Lower leg skin (tissue), 3 donors: Measurements from ENCODE around the gene ATP11B.

Source experiments
- POLR2A ChIP-seq, 2 donors: fragments of 450-650 bp; IDR thresholded peaks; one replicate each; pipeline ENCODE4 v1.6.1; 2016 to 2017; ENCODE audit warnings: antibody characterized with exemption in 2 of 2, mild to moderate bottlenecking in 1 of 2, moderate library complexity in 1 of 2
- TF ChIP-seq, protein P1 (sequence below), 3 donors: fragments of 450-650 bp; IDR thresholded peaks; one replicate each; pipeline ENCODE4 v1.5.1; 2016; ENCODE audit warnings: antibody characterized with exemption in 3 of 3, mild to moderate bottlenecking in 3 of 3, moderate library complexity in 2 of 3

DNA sequence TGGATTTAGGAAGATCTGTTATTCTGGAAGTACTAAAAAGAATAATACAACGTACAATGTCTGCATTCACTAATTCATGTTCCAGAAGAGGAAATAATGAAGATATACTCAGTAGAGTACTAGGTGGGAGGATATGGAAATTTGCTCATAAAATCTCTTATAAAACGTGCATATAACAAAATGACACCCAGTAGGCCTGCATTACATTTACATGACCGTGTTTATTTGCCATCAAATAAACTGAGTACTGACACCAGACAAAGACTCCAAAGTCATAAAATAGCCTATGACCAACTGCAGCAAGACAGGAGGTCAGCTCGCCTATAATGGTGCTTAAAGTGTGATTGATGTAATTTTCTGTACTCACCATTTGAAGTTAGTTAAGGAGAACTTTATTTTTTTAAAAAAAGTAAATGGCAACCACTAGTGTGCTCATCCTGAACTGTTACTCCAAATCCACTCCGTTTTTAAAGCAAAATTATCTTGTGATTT, 126.6 kb downstream of the ATP11B start:
- TF ChIP-seq, protein P1, sequence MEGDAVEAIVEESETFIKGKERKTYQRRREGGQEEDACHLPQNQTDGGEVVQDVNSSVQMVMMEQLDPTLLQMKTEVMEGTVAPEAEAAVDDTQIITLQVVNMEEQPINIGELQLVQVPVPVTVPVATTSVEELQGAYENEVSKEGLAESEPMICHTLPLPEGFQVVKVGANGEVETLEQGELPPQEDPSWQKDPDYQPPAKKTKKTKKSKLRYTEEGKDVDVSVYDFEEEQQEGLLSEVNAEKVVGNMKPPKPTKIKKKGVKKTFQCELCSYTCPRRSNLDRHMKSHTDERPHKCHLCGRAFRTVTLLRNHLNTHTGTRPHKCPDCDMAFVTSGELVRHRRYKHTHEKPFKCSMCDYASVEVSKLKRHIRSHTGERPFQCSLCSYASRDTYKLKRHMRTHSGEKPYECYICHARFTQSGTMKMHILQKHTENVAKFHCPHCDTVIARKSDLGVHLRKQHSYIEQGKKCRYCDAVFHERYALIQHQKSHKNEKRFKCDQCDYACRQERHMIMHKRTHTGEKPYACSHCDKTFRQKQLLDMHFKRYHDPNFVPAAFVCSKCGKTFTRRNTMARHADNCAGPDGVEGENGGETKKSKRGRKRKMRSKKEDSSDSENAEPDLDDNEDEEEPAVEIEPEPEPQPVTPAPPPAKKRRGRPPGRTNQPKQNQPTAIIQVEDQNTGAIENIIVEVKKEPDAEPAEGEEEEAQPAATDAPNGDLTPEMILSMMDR (IDR thresholded peaks at IDR 0.05) = no peak
- TF ChIP-seq POLR2A (IDR thresholded peaks at IDR 0.05) = no peak
